ENCODE measurements around the gene HNF4A.

HNF4A gene

DNA sequence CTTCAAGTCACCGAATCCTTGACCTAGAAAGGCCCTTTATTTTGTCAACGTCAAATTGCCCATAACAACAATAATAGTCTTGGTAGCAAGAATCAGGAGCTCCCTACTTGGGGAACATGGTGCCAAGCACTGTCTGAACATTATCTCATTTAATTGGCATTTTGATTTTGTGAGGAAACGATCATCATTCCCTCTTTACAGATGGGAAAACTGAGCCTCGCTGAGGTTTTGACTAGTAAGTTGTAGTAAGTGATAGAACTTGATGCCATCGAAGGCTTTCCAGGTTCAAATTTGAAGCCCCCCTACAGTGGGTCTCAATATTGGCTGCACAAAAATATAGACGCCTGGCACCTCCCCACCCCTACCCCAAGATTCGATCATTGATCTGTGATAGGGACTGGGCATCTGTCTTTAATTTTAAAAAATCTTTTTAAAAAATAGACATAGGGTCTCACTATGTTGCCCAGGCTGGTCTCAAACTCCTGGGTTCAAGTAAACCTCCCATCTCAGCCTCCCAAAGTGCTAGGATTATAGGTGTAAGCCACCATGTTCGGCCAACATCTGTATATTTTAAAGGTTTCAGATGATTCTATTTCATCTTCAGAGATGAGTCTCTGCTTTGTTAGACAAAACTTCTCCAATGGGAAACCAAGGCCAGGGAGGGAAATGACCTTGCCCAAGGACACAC lies 36.7 kb downstream of the HNF4A start:
- no peak for DNase-seq (ENCODE audit: low read depth, low spot score)

DNA sequence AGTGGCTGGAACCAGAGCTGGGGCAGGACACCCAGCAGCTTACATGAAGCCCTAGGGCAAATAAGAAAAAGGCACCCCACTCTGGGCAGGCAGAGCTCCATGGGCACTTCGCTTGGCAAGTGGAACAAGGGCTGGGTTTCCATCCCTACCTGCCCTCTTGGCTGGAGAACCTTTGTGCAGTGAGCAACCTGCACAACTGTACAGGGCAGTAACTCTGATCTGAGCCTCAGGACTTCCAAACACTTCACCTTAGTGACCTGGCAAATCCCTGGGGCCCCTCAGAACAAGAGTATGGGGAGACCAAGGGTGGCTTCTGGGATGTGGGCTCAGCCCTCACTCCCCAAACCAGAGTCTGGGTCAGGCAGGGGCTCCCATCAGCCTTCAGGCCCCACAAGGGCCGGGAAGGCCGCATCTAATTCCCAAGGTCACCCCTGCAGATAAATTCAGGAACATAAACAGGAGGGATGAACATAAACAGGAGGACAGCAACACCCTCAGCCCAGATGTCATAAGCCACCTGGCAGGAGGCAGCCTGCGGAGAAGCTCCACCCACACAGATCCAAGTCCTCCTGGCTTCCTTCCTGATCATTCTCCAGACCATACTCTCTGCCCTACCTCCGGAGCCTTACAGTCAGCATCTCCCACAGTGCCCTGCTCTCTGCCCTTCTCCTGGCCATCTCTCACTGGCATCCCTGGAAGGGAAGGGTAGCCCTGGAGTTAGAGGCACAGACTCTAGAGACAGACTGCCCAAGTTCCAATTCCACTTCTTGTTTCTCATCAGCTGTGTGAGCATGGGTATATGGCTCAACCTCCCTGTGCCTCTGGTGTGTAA lies 37.5 kb downstream of the HNF4A start:
- DNase-seq (ENCODE audit: low read depth, low spot score): no peak

DNA sequence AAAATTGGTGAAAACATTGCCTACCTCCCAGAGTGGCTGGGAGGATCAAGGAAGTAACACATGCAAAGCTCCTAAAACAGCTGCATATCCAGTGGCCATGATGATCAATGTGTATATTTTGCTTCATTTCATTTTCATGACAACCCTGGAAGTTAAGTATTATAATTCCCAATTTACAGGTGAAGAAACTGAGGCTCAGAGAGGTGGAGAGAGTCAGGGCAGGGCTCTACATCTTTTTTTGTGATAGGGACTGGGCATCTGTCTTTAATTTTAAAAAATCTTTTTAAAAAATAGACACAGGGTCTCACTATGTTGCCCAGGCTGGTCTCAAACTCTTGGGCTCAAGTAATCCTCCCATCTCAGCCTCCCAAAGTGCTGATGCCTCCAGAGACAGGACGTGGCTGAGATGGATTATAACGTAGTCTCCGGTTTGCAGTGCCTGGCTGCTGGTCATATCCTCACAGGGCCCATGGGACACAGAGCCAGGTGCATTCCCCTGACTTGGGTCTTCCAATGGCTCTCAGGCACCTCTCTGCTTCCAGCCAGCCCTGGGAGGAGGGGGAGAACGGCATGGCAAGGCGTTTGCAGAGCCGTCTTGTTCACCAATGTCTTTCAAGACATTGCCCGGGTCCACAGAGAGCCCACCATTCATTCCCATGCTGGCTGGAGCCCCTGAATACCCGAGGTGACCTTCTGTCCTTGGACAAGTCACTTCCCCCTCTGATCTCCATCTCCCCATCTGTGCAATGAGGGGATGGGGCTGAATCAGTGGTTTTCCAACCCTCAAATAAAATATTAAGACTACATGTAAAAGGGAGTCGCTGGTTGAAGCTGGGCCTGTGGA lies 38.3 kb downstream of the HNF4A start:
- no peak for DNase-seq (ENCODE audit: low read depth, low spot score)

DNA sequence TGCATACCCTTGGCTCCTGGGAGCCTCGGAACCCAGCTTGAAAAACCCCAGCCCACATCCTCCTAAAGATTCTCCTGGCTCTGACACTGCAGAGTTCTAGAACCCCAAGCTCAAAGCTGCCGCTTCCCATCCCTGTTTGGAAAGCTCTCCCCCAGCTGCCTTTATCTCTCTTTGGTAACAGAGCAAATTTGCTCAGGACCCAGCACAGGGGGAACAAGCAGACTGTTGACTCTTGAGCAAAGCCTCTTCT lies 38.9 kb downstream of the HNF4A start:
- no peak for DNase-seq (ENCODE audit: low read depth, low spot score)

DNA sequence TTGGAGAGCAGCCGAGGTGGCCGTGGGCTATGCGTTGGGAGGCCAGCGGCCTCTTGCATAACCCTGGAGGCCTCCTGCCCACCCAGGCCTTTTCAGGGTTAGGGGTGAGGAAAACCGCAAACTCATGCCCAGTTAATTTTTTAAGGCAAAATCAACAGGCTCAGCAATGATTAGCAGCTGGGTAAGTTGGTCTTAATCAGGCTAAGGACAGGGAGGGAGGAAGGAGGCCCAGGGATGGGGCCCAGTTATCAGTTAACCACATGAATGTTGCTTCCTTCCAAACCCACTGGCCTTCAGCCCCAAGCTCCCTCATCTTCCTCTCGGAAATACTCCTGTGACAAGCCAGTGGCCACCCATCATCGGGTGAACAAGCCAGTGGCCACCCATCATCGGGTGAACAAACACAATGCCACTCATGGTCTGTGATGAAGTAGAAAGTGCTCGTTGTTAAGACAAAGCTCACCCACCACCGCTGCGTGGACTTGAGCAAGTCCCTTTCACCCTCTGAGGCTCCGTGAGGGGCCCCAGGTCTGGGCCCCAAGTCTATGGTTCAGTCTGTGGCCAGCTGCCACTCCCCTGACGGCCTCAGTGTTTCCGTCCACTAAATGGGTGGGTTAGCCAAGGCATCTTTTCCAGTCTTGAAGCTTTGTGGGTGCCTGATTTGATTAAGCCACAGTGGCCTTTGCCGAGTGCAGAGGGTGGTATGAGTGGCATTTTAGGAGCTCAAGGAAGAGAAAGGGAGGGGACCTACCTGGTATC lies 39.4 kb downstream of the HNF4A start:
- DNase-seq (ENCODE audit: low read depth, low spot score): no peak

DNA sequence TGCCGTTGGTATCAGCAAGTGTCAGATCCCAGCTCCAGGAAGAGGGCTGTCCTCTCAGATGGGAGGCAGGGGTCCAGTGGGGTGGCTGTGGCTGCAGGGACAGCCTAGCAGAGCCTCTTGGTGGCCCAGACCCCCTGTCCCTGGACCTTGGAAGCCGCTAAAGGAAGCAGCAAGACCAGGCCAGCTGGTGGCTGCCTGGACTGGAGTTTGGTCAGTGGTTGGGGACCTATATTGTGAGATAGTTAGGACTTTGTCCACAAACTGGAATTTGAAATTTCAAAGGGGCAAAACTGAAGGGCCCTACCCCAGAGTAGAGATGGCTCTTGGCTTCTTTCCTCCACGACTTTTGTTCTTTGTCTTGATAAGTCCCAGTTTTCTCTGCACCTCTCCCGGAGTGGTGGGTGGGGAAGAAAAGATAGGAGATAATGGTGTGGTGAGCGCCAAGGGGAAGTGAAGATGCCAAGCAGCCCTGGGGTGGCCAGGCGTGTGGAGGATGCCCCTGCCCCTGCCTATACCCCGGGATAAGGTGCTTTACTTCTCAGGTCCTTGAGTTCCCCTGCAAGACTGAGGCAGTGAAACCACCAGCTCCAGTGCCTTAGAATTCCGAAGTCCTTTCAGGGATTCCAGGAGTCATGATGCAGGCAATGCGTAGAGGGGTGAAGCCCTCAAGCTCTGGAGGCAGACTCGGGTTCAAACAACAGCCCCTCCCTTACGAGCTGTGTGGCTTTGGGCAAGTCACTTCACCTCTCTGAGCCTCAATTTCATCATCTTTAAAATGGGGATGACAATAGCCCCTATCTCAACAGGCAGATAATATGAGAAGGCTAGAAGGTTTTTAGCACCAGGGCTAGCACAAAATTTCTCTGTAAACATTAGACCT lies 40.2 kb downstream of the HNF4A start:
- no peak for DNase-seq (ENCODE audit: low read depth, low spot score)

DNA sequence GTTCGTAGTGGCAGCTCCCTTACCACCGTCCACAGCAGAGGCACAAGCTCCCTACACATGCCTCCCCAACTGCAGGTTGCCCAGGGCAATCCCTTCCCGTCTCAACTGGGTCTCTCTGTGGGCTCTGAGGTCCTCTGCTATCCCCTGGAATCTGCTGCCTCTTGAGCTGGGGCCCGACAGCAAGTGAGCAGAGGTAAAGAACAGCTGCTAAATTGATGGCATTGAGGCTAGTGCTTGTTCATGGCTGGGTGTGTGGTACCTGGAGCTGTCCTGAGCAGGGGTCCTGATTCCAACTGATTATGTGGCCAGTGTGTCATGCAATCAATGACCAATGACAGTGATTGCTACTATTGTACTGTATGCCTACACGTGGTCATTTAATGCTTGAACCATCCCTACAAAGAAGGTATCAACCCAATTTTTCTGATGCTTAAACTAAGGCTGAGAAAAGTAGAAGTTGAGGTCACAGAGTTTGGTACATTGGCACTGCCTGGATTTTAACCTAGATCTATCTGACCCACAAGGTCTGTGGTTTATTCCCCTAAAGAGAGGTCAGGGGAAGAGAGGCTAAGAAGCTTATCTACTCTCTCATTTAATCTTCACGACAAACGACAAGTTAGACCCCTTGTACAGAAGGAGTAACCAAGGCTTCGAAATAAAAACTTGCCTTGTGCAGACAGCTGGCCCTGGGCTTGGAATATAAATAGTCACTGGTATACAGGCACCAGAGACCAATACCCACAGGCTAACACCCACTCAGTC lies 41.1 kb downstream of the HNF4A start:
- DNase-seq (ENCODE audit: low read depth, low spot score): no peak

DNA sequence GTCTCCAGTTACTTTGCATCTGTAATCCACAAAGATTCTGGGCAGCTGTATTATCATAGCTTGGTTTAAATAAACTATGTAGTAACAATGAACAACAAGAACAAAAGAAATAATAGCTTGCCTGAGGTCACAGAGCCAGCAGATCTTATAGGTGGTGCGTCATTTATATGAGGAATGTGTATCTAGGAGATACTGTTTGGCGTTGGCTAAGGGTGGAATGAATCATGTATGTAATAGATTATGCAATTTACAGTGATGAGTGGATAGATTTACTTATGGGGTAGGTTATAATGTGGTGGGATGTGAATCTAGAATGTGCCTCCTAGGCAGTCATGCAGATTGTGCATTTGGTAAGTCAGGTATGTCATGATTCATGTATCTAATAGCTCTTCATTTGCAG lies 42.8 kb downstream of the HNF4A start:
- no peak for DNase-seq (ENCODE audit: low read depth, low spot score)

DNA sequence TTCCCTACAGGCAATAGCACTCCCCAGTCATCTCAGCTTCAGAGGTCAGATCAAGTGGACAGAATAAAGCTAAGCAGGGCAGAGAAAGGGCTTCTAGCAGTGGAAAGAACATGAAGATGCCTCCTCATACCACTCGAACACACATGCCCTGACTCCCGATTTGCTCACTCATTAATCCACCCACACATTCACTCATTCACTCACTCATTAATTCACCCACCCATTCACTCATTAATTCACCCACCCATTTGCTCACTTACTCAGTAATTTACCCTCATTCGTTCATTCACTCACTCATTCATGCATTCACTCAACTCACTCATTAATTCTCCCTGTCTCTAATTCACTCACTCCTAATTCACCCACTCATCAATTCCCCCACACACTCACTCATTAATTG lies 43.9 kb downstream of the HNF4A start:
- no peak for DNase-seq (ENCODE audit: low read depth, low spot score)

DNA sequence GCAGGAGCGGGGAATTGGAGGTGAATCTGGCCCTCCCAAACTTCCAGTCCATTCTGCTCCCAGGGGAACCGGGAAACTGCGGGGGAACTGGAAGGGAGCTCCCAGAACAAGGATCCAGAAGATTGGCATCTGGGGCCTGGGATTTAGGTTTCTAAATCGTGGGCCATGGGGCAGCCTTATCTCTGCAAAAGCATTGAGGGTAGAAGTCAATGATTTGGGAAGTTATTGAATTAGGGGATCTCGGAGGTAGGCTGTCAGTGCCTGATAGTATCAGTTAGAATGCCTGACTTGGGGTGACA lies 45.1 kb downstream of the HNF4A start:
- no peak for DNase-seq (ENCODE audit: low read depth, low spot score)

DNA sequence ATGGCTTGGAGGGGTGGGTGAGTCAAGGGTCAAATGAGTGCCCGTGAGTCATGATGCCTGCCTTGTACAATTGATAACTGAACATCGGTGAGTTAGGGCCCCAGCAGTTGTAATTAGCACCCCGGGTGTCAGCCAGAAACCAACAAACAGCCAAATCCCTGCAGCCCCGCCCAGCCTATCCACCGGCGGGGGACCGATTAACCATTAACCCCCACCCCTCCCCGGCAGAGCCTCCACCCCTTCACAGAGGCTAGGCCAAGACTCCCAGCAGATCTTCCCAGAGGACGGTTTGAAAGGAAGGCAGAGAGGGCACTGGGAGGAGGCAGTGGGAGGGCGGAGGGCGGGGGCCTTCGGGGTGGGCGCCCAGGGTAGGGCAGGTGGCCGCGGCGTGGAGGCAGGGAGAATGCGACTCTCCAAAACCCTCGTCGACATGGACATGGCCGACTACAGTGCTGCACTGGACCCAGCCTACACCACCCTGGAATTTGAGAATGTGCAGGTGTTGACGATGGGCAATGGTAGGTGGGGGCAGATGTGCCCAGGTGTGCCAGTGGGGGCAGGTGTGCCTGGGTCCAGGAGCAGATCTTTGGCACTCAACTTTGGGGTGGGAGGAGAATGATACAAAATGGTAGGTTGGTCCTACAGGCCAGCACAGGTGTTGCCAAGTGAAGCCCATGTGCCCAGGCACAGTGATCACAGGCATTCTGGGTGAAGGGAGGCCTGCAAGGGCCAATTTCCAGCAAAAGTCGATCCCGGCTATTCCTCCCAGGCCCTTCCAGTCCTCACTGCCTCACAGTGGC lies 45.7 kb downstream of the HNF4A start:
- no peak for DNase-seq (ENCODE audit: low read depth, low spot score)

DNA sequence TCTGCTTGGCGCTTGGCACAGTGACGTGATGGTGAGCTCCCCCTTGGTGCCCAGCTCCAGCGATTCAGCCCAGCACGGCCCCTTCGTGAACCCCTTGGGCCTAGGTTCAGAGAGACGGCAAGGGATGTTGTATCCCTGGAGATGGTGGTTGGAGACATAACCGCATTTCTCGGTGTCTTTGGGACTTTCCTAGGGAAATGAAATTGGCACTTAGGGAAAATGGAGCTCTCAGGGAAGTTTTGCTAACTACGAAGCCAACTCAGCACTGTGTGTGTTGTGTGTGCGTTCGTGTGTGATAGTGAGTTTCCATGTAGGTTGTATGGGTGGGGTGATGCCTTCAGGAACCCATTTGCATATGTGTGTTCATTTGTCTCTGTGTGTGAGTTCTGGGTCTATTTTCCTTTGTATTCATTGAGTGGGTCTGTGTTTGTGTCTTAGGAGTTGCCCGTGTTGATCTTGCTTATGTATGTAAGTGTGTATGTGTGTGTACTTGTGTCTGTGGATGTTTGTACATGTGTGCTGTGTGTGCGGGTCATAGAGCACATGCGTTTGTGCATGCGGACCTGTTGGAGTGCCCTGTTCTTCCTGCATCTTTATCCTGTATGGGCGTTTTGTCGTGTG lies 46.4 kb downstream of the HNF4A start:
- DNase-seq (ENCODE audit: low read depth, low spot score): no peak

DNA sequence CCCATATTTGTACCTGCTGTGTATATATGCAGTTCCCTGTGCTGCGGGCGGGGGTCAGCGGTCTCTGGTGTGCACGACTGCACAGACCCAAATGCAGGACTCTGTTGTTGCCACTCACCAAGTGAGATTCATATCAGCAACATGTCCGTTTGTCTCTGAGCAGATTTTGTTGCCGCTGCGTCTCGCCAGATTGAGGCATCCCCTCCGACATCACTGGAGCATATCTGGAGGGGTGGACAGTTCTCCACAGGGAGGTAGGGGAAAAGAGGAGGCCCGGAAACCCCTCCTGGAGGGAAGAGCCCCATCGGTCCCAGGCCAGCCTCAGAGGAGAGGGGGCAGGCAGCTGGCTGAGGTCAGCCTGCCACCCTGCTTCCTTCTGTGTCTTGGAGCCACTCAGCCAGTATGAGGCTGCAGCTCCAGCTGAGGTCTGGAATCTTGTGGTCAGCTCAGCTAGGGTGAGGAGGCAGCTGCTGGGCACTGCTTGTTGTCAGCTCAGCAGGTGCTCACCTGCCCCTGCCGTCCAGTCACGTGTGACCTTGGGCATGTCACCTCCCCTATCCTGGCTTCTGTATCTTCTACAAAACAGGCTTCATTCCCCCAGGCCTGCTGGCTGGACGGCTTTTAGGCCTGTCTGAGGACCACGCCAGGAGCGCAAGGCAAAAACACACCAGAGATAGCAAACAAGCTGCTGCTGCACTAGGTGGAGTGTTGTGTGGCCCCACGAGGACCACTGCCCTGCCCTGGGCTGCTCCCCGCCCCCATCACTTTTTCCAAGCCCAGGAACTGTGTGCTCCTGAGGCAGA lies 47.1 kb downstream of the HNF4A start:
- DNase-seq (ENCODE audit: low read depth, low spot score): no peak

DNA sequence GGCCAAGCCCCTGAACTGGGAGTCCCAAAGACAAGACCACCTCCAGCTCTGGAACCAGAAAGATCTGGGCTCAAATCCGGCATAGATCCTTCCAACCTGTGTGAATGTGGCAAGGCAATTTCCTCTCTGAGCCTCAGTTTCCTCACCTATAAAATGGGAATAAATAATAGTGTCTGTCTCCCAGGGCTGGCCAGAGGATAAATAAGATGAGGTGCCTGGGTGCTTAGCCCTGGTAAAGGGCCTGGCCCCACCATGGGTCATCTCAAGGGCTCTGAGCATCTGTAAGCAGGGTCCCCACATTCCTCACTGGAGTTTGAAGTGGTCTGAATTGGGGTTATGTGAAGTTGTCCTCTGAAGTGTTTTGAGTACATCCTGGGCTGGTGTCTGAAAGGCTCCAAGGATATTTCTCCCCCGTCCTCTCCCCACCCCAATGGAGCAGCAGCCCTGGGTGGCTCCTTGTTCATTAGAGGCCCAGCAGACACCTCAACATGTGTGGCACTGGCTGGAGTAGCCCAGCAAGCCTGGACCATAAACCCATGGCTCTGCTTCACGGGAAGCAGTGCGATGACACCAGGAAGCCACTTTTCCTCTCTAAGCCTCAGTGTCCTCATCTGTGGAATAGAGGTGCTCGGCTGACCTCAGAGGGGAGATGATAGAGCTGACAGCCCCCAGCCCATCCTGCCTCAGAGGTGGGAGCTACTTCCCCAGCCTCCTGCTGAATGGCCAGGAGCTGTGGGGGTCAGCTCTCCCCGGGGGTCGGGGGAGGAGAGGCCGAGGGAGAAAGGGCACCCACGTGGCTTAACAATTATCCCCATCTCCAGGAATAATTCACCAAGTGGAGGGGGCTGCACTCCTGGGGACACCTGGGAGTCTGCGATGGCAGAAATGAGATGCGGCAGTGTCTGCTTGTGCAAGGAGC lies 48.0 kb downstream of the HNF4A start:
- no peak for DNase-seq (ENCODE audit: low read depth, low spot score)

DNA sequence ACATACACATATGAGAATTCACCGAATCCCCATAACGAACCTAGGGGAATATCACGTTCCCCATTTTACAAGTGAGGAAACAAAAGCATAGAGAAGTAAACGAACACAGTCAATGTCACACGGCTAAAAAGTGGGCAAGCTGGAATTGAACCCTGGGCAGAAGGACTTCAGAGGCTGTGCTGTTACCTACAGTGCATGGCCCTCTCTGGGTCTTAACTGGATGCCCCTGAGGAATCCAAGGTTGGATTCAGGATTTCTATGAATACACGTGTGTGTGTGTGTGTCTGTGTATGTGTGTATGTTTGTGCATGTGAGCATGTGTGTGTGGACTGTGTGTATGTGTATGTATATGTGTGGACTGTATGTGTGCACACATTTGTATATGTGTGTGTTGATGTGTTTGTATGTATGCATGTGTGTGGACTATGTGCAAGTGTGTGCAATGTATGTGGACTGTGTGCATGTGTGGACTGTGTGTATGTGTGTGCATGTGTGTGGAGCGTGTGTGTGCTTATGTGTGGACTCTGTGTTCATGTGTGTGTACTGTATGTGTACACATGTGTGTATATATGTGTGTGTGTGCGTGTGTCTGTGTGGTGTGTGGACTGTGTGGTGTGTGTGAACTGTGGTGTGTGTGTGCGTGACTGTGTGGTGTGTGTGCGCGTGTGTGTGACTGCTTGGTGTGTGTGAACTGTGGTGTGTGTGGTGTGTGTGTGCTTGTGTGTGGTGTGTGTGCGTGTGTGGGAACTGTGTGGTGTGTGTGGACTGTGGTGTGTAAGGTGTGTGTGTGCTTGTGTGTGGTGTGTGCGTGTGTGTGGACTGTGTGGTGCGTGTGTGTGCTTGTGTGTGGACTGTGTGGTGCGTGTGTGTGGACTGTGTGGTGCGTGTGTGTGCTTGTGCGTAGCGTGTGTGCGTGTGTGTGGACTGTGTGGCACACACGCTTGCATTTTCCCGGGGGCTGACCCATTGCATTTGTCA lies 49.0 kb downstream of the HNF4A start:
- no peak for DNase-seq (ENCODE audit: low read depth, low spot score)

DNA sequence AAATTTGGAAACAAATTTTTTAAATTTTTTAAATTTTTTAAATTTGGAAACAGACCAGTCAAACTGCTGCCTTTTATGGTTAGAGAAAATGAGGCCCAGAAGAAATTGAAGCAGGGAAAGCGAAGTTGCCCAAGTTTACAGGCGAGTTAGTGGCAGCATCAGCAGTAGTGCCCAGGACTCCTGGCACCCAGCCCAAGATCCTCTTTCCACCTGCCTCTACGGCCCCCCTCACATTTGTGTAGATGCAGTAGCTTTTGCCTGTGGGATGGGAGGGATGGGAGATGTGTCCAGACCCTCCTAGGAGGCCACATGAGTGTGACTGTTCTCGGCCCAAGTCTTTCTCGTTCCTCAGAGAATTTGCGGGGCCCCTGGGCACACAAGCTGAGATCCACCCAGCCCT lies 49.8 kb downstream of the HNF4A start:
- DNase-seq (ENCODE audit: low read depth, low spot score): no peak
